PFSK-1 (cell line): ENCODE data around the gene HM13.

Source experiments
- POLR2AphosphoS5 ChIP-seq: IDR thresholded peaks from 2 replicates; pipeline ENCODE4 v1.6.1; 2012; ENCODE audit warnings: low read depth, mild to moderate bottlenecking, control low read depth, low read length, moderate library complexity
- SIN3A ChIP-seq: IDR thresholded peaks from 2 replicates; pipeline ENCODE4 v1.6.1; 2012; ENCODE audit warnings: mild to moderate bottlenecking, low read length, moderate library complexity, borderline replicate concordance; ENCODE audit not compliant: insufficient read depth
- TAF1 ChIP-seq: IDR thresholded peaks from 2 replicates; pipeline ENCODE4 v1.6.1; 2012; ENCODE audit warnings: low read length, control low read depth, borderline replicate concordance; ENCODE audit not compliant: insufficient read depth
- TF ChIP-seq, protein P1 (sequence below), 2 experiments: IDR thresholded peaks; 2 replicates each; pipeline versions ENCODE4 v1.6.1 to v1.8.0; 2011 to 2012; ENCODE audit warnings: low read depth in 2 of 2, low read length in 2 of 2, control low read depth in 1 of 2, inconsistent platforms in 1 of 2, mild to moderate bottlenecking in 1 of 2, moderate library complexity in 1 of 2; ENCODE audit not compliant: insufficient read depth in 1 of 2

DNA sequence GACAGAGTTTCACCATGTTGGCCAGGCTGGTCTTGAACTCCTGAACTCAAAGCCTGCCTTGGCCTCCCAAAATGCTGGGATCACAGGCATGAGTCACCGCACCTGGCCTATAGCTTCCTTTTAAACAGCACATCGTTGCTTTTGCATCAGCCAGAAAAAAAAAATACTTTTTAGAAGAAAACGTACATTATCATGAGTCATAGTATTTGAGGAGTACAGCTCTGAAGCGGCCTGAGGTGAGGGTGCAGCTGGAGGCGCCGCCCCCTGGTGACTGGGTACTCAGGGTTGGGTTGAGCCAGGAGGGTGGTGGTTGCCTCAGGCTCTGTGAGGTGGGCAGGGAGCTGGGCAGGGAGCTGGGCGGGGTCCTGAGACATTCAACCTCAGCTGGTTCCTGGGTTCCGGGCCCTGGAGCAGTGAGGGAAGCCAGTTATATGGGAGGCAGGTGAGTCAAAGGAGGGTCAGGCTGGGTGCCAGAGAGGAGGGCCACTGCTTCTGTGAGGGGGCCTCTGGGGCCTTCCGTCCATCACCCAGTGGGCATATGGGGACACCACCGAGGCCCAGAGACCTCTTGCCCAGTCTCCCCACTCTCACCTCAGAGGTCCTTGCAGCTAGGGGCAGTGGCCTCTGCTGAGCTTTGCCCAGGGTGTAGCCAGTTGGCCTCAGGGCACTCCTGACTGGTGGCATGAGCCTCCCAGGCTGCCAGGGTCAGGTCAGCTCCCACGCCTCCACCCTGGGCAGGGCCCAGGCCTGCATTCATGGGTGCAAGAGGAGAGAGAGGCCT lies 79.2 kb downstream of the HM13 start:
- TF ChIP-seq POLR2AphosphoS5 (no peak), TAF1 (no peak), SIN3A (no peak)
- TF ChIP-seq, protein P1, sequence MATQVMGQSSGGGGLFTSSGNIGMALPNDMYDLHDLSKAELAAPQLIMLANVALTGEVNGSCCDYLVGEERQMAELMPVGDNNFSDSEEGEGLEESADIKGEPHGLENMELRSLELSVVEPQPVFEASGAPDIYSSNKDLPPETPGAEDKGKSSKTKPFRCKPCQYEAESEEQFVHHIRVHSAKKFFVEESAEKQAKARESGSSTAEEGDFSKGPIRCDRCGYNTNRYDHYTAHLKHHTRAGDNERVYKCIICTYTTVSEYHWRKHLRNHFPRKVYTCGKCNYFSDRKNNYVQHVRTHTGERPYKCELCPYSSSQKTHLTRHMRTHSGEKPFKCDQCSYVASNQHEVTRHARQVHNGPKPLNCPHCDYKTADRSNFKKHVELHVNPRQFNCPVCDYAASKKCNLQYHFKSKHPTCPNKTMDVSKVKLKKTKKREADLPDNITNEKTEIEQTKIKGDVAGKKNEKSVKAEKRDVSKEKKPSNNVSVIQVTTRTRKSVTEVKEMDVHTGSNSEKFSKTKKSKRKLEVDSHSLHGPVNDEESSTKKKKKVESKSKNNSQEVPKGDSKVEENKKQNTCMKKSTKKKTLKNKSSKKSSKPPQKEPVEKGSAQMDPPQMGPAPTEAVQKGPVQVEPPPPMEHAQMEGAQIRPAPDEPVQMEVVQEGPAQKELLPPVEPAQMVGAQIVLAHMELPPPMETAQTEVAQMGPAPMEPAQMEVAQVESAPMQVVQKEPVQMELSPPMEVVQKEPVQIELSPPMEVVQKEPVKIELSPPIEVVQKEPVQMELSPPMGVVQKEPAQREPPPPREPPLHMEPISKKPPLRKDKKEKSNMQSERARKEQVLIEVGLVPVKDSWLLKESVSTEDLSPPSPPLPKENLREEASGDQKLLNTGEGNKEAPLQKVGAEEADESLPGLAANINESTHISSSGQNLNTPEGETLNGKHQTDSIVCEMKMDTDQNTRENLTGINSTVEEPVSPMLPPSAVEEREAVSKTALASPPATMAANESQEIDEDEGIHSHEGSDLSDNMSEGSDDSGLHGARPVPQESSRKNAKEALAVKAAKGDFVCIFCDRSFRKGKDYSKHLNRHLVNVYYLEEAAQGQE (IDR thresholded peaks at IDR 0.05; ENCODE audit: insufficient read depth in 1 of 2, low read depth in 2 of 2, low read length in 2 of 2): no peak
